GM19324 (cell line): Measurements from ENCODE around the gene SLC6A9.

Source experiments
- ATAC-seq: cut with Tn5 transposase; IDR thresholded peaks from one replicate; pipeline ENCODE4 v1.9.1; 2021; ENCODE audit warnings: mild to moderate bottlenecking, moderate library complexity; ENCODE audit not compliant: unreplicated experiment, low FRiP score

SLC6A9 gene

DNA sequence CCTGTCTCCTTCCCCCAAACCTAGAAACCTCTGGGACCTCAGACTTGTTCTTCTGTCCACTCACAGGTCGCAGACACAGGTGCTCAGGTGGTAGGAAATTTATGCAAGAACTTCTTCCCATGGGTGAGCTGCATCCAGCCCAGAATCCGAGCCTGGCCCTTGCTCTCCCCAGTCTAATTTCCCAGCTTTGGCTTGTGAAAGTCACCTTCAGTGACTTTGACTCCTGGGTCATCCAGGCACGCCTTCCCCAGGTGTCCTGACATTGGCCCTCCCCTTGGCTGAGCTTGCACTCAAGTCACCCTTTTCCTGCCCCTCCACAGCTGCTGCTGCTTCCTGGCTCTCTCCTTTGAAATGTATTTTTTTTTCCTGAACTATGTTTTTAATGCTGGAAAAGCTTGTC, 77.9 kb downstream of the SLC6A9 start:
- no peak for ATAC-seq

DNA sequence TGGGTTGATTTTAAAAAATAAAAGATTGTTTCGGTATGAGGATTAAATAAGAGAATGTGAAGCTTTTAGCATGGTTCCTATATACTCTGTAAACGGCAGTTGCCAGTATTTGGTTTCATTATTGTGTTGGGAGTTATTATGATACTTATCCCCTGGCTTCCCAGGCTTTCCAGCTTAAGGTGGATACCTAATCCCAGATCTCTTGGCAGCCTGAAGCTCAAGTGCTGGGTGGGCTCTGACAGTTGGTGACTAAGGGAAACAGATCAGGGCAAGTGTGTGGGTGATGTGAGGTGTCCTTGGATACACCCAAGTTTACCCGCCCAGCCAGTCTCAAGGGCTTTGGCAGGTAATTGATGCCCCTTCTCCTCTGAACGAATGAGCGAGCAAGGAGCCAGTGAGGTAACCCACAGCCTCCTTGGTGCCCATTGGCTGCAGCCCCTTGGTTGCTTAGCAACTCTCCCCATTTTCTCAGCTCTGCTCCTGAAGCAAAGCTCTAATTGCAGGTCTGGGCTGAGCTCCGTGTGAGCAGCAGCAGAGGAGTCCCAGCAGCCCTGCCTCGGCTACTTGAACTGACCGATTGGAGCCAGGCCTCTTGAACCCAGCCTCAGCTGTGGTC, 78.4 kb downstream of the SLC6A9 start:
- no peak for ATAC-seq

- ATAC-seq, result no peak
Observed at GRCh38 chr1:43951021-43951985, 80.0 kb downstream of the SLC6A9 start.

GRCh38 chr1:43949678-43950077, 81.6 kb downstream of the SLC6A9 start:
- no peak for ATAC-seq

- no peak for ATAC-seq
Observed at GRCh38 chr1:43947874-43948437, 83.3 kb downstream of the SLC6A9 start.

- ATAC-seq, result no peak
Observed at GRCh38 chr1:43947061-43947873, 84.0 kb downstream of the SLC6A9 start.
